GM12878 (cell line): Measurements from ENCODE around the gene MEGF9. TPM values are rescaled to one million over a fixed set of nuclear protein-coding genes. Genes with fewer than 3 reads are reported as not detected.

Experiments
- ATAC-seq: fragments of 200-7000 bp; cut with Tn5 transposase; 3 replicates; pipeline ENCODE4 v1.9.1; 2020; ENCODE audit warnings: mild to moderate bottlenecking, moderate library complexity
- BruUV-seq: library from RNA; stranded (reverse); fragments of 400-500 nt; replicated peaks from 2 replicates; lab custom pipeline; 2021; lab: Mats Ljungman, UMichigan
- CTCF ChIA-PET: fragments of 300-600 bp; sonication (Branson Sonifier 250); formaldehyde crosslinking; extraction: SDS; loops from one replicate; lab custom pipeline; 2021; ENCODE audit warnings: inconsistent platforms; lab: Yijun Ruan, JAX
- POLR2A ChIA-PET: fragments of 350-600 bp; formaldehyde crosslinking; extraction: SDS; loops from one replicate; lab custom pipeline; 2021; ENCODE audit warnings: inconsistent platforms; lab: Charles Lee
- RAD21 ChIA-PET: fragments of 300-600 bp; sonication (Branson Sonifier 250); formaldehyde crosslinking; loops from one replicate; lab custom pipeline; 2023; ENCODE audit warnings: antibody characterized with exemption; ENCODE audit not compliant: unreplicated experiment; lab: Charles Lee
- SMC1A ChIA-PET: fragments of 300-600 bp; sonication (Branson Sonifier 250); formaldehyde crosslinking; loops from one replicate; lab custom pipeline; 2023; ENCODE audit not compliant: unreplicated experiment, uncharacterized antibody; lab: Charles Lee
- DNase-seq: peaks from one replicate; pipeline ENCODE4 v3.0.0-alpha.2; 2011; ENCODE audit warnings: low read depth, low spot score
- FAIRE-seq: peaks from 3 replicates; lab custom pipeline; 2011; peaks lifted over from hg19 to GRCh38; lab: Jason Lieb, UNC
- H2AFZ ChIP-seq: 2 replicates; pipeline ENCODE4 v1.6.0; 2011; ENCODE audit warnings: low read depth, low read length, control low read depth; ENCODE audit not compliant: control insufficient read depth
- H3K27ac ChIP-seq: 2 replicates; pipeline ENCODE4 v1.5.1; 2011; ENCODE audit warnings: control low read depth; ENCODE audit not compliant: control insufficient read depth, insufficient read depth
- H3K27me3 ChIP-seq, 2 experiments: replicated peaks in 1 of 2; 2 replicates each; pipeline versions ENCODE4 v1.6.0 to v1.6.1; 2011; ENCODE audit warnings: low read length in 1 of 2; ENCODE audit not compliant: control insufficient read depth in 2 of 2, insufficient read depth in 2 of 2
- H3K36me3 ChIP-seq, 2 experiments: 2 replicates each; pipeline ENCODE4 v1.5.1; 2011; ENCODE audit warnings: low read length in 1 of 2; ENCODE audit not compliant: control insufficient read depth in 2 of 2, insufficient read depth in 2 of 2
- H3K4me1 ChIP-seq: 2 replicates; pipeline ENCODE4 v1.6.1; 2011; ENCODE audit warnings: mild to moderate bottlenecking, low read length, moderate library complexity, mixed read lengths; ENCODE audit not compliant: control insufficient read depth, insufficient read depth
- H3K4me2 ChIP-seq: 2 replicates; pipeline ENCODE4 v1.6.0; 2011; ENCODE audit warnings: control low read depth; ENCODE audit not compliant: control insufficient read depth, insufficient read depth
- H3K4me3 ChIP-seq: fragments of 200-600 bp; sonication (generic); 2 replicates; pipeline ENCODE4 v1.5.1; 2016
- H3K79me2 ChIP-seq: 2 replicates; pipeline ENCODE4 v1.6.0; 2011; ENCODE audit warnings: low read length; ENCODE audit not compliant: control insufficient read depth, insufficient read depth
- H3K9ac ChIP-seq: 2 replicates; pipeline ENCODE4 v1.8.0; 2011; ENCODE audit warnings: low read length, control low read depth, mixed read lengths; ENCODE audit not compliant: control insufficient read depth, insufficient read depth
- H3K9me3 ChIP-seq: replicated peaks from 3 replicates; pipeline ENCODE4 v1.5.1; 2011; ENCODE audit warnings: mild to moderate bottlenecking, low read length; ENCODE audit not compliant: control insufficient read depth, insufficient read depth
- H4K20me1 ChIP-seq: 2 replicates; pipeline ENCODE4 v1.6.0; 2011; ENCODE audit not compliant: control insufficient read depth, insufficient read depth
- ATF2 ChIP-seq: IDR thresholded peaks from 2 replicates; pipeline ENCODE4 v1.6.1; 2012; ENCODE audit warnings: low read length, inconsistent platforms
- CEBPZ ChIP-seq: fragments of 150-350 bp; IDR thresholded peaks from 2 replicates; pipeline ENCODE4 v1.6.1; 2016; ENCODE audit warnings: low read depth, low read length
- FOXK2 ChIP-seq: fragments of 450-650 bp; IDR thresholded peaks from 2 replicates; pipeline ENCODE4 v1.6.1; 2017; ENCODE audit warnings: mild to moderate bottlenecking, moderate library complexity
- IRF5 ChIP-seq: fragments of 450-650 bp; IDR thresholded peaks from 2 replicates; pipeline ENCODE4 v1.6.1; 2017; ENCODE audit warnings: borderline replicate concordance
- MTA2 ChIP-seq: fragments of 450-650 bp; IDR thresholded peaks from 2 replicates; pipeline ENCODE4 v1.6.1; 2016; ENCODE audit warnings: low read depth, mild to moderate bottlenecking, moderate library complexity
- MYB ChIP-seq: fragments of 150-350 bp; IDR thresholded peaks from 2 replicates; pipeline ENCODE4 v1.6.1; 2014; ENCODE audit warnings: mild to moderate bottlenecking, low read depth, low read length, borderline replicate concordance
- MYC ChIP-seq: IDR thresholded peaks from 2 replicates; pipeline ENCODE4 v1.6.1; 2011; ENCODE audit warnings: mild to moderate bottlenecking, low read length, moderate library complexity, inconsistent platforms; ENCODE audit not compliant: insufficient read depth, insufficient replicate concordance, insufficient read length, severe bottlenecking
- NFIC ChIP-seq: IDR thresholded peaks from 2 replicates; pipeline ENCODE4 v1.6.1; 2012; ENCODE audit warnings: low read depth, mild to moderate bottlenecking, inconsistent platforms, low read length, moderate library complexity
- NFYA ChIP-seq: IDR thresholded peaks from 2 replicates; pipeline ENCODE4 v1.6.1; 2011; ENCODE audit warnings: low read depth, mild to moderate bottlenecking, low read length, improper control_type of control experiment, borderline replicate concordance
- PAX5 ChIP-seq: IDR thresholded peaks from 2 replicates; pipeline ENCODE4 v1.6.1; 2011; ENCODE audit warnings: low read depth, low read length, borderline replicate concordance
- RAD21 ChIP-seq: IDR thresholded peaks from 2 replicates; pipeline ENCODE4 v1.6.1; 2011; ENCODE audit warnings: mild to moderate bottlenecking, low read depth, low read length, moderate library complexity; ENCODE audit not compliant: insufficient read depth
- TARDBP ChIP-seq: IDR thresholded peaks from 2 replicates; pipeline ENCODE4 v1.6.1; 2016; ENCODE audit warnings: borderline replicate concordance
- ZBTB4 ChIP-seq: fragments of 450-650 bp; formaldehyde crosslinking; IDR thresholded peaks from 2 replicates; pipeline ENCODE4 v1.4.0; 2022; ENCODE audit warnings: mild to moderate bottlenecking, moderate library complexity
- WGBS: methylation state at CpG from one replicate; pipeline ENCODE4 v1.1.6; 2016; ENCODE audit warnings: low lambda C conversion rate; ENCODE audit not compliant: insufficient replicate concordance, insufficient coverage; ENCODE audit errors: missing lambda C conversion rate; 5-methylcytosine and 5-hydroxymethylcytosine counted together
- in situ Hi-C: fragments of 300-500 bp; cut with MboI; formaldehyde crosslinking; loops from 9 replicates; pipeline ENCODE4 v1.14.3; 2018; ENCODE audit warnings: mixed read lengths
- intact Hi-C: fragments of 100-400 bp; cut with micrococcal nuclease; formaldehyde crosslinking; loops from one replicate; pipeline ENCODE4 v1.14.2; 2022; ENCODE audit not compliant: unreplicated experiment
- polyA plus RNA-seq, 11 experiments: library from polyadenylated mRNA; depleted of rRNA in 4 of 11; unstranded in 6 of 11; stranded (reverse) in 5 of 11; fragments of >200 nt; fragmentation: Nextera tagmentation in 4 of 11; fragmentation: Illumina TruSeq in 1 of 11; extraction: Ambion mirVana in 4 of 11; extraction: Trizol in 1 of 11; gene quantifications; 1 replicate in 1 of 11; 2 replicates in 10 of 11; pipeline versions ENCODE4 v1.2.1 to v1.2.3, GENCODE V29; 2011 to 2016; ENCODE audit warnings: inconsistent platforms in 2 of 11, missing spikeins in 2 of 11, low read depth in 1 of 11
- total RNA-seq, 4 experiments: library from RNA; depleted of rRNA in 3 of 4; stranded (reverse); fragments of >200 nt in 3 of 4; fragmentation: Illumina TruSeq in 1 of 4; extraction: Trizol in 1 of 4; gene quantifications; 2 replicates each; pipeline versions ENCODE4 v1.2.1 to v1.2.3, GENCODE V29; 2013 to 2021

MEGF9 gene
- total and polyA plus RNA-seq, 10 of the 15 experiments (the other 5 are each of a cell fraction or from before 2014, with no cell fraction given) = 0.71 to 5.1 (median 2.6) TPM

GRCh38 chr9:120637919-120638318 lies 76.4 kb downstream of the MEGF9 start:
- no peaks in the 10 kb centered on the region for H3K4me1 ChIP-seq
- TF ChIP-seq FOXK2 (no peak), CEBPZ (no peak), NFIC (no peak), PAX5 (no peak), TARDBP (no peak), MTA2 (no peak), MYC (no peak), IRF5 (no peak), NFYA (no peak), RAD21 (no peak), ZBTB4 (CRISPR knock-in tag) (no peak), MYB (no peak), ATF2 (no peak)
- TF ChIP-seq, all 136 proteins: peak for 0
- ChIA-PET CTCF (no interaction called here), RAD21 (no interaction called here), POLR2A (no interaction called here), SMC1A (interaction anchor here (0.7 kb wide), 1 partner anchor 31 kb away, joined by 3 read pairs; no protein-coding TSS in a partner anchor)
- Histone ChIP-seq H3K79me2 (no peaks in the 10 kb centered on the region), H3K9ac (no peak overlapping the region), H2AFZ (no peak overlapping the region), H3K4me3 (no peak overlapping the region), H3K36me3 (no peaks in the 10 kb centered on the region), H3K27me3 (no peaks in the 10 kb centered on the region), H3K9me3 (peaks cover 4% of the 10 kb centered on the region; the same call in 2 of the 3 replicates), H3K4me2 (no peak overlapping the region), H3K27ac (no peak overlapping the region), H4K20me1 (no peaks in the 10 kb centered on the region)
- DNase-seq (no peak), FAIRE-seq (no peak), ATAC-seq (no peak)
- WGBS = 73% methylated on average over 5 of the region's 5 CpGs
- in situ Hi-C loops (no loop called here), intact Hi-C loops (no loop called here)
- BruUV-seq = no TSS peak
